Glomerular visceral epithelial cell (primary cell): Measurements from ENCODE around the gene HOXA3.

Experiments used
- DNase-seq: peaks from one replicate; pipeline ENCODE4 v3.0.0-alpha.2; 2016; ENCODE audit errors: extremely low spot score

Gene HOXA3

DNA sequence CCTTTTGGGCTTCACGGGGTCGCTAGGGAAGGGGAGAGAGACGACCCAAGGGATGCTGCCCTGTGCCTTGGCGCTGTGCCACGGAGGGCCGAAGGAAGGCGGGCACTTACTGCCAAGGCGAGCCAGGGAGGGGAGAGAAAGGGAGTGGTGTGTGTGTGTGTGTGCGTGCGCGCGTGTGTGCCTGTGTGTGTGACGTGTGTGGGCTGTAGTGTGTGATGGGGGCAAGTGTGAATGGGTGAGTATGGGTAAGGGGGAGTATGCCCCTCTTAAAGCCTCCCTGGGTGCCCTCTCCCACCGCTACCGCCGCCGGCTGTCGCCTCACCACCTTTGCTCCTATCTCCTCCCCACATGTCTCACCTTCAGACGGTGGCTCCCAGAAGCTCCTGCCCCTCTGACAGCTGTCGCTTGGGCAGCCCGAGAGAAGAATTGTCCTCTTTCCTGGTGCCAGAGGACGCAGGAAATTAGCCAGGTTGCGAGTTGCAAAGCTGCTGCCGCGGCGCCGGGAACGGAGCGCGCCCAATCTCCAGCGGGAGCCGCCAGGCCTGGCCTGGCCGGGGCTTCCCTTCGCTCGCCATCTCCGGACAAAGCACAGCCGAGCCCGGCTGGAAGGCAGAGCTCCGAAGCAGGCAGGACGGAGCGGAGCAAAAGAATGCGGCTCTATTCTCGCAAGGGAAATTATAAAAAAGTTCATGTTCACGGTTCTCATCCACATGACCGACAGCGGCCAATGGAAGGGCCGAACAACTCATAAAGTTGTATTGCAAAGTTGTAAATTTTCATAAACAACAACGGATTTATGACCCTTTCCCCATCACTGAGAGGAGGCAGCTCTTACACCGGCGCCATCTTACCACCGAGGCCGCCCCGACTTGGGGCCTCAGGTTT lies at the start of gene HOXA3:
TSS of gene HOXA3 (minus strand) at position 653 of the 885 bp plus-strand sequence. CDS start 41,943 bp downstream, outside the sequence.
- DNase-seq, result peak; percentile 52

DNA sequence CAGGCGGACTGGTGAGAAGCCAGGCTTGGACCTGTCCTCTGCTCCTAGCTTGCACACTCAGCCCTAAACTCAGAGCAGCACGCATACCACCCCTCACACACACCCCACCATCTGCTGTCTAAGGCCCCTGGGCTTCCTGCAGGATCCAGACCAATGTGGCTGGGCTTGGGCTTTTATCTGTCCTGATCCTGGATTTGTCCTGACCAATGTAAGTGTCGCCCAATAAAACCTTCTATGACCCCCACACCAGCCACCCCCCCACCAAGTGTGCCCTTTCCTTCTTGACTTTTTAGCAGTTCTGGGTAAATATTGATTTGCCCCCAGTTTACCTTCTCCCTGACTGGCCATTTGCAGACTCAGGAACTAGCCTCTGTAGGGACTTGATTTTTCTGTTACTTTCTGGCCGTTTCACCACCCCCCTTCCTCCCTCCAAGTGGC lies 49.2 kb upstream of the HOXA3 start:
- DNase-seq, result no peak

DNA sequence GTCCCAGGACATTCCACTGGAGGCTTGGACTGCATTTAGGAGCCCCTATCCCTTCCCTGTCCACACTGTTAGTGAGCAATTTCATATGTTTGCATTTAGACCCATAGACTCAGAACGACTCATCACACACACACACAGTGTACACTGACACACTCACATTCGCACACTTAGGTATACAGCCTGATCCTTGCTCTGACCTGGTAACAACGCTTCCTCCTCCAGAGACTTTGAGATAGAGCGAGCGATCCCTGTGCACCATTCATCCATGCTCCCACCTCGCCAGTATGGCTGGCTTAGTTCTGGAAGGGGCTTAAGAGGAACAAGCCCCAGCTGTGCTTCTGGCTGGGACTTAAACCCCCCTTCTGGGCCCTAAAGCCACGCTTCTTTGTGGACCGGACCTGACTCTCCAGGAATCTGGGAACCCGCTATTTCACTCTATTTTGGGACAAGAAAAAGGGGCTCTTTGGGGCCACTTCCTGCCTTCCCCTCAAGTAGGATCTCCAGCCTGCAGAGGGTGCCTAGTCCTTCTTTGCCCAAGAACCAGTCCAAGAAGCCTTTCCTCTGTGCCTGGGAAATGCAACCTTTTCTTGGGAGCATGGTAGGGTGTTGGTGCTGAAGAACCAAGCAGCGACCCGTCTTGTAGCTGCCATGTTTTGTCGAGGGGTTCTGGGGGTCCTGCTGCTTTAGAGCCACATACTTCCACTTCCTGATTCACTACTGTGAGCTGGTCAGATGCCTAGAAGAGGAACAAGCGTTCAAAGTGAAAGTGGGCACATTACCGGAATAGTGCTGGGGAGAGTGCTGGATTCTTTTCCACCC lies 48.6 kb upstream of the HOXA3 start:
- DNase-seq, result no peak

DNA sequence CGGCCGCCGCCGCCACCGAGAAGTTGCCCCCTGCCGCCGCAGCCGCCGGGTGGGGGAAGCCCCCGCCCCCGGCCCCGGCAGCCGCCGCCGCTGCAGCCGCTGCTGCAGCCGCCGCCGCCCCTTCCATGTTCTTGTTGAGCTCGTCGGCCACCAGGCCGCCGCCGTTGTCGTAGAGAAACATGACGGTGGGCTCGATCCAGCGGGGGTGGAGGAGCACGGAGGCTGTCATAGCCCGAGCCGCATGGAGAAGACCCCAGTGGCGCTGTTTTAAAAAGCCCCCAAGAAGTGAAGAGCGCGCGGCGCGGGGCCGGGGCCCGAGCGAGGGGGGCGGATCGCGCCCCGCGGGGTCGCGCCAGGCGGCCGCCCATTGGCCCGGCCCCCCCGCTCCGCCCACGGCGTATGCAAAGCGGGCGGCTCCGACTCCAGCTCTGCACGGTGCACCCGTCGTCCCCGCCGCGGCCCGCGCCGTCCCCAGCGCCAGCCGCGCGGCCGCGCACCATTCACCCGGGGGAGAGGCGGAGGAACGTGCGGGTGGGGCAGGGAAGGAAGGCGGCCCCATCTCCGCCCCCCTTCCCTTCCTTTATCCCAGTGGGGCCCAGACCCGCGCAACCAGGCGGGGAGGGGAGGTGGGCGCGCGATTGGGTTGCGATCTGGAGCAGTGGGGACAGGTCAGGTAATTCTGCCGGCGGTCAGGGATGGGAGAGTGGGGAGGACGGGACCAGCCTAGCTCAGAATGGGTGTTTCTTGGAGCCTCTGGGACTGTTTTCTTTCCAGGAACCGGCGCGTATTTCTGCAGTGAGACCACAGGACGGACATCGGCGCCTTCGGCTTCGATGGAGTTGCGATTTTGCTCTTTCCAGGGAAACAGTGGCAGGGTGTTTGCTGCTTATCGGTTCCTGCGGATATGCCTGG lies 47.7 kb upstream of the HOXA3 start, which contains the start of gene HOXA13:
TSS of gene HOXA13 (minus strand) at position 243 of the 912 bp plus-strand sequence. CDS start at position 229, 14 bp downstream.
- peak; percentile 53 for DNase-seq

DNA sequence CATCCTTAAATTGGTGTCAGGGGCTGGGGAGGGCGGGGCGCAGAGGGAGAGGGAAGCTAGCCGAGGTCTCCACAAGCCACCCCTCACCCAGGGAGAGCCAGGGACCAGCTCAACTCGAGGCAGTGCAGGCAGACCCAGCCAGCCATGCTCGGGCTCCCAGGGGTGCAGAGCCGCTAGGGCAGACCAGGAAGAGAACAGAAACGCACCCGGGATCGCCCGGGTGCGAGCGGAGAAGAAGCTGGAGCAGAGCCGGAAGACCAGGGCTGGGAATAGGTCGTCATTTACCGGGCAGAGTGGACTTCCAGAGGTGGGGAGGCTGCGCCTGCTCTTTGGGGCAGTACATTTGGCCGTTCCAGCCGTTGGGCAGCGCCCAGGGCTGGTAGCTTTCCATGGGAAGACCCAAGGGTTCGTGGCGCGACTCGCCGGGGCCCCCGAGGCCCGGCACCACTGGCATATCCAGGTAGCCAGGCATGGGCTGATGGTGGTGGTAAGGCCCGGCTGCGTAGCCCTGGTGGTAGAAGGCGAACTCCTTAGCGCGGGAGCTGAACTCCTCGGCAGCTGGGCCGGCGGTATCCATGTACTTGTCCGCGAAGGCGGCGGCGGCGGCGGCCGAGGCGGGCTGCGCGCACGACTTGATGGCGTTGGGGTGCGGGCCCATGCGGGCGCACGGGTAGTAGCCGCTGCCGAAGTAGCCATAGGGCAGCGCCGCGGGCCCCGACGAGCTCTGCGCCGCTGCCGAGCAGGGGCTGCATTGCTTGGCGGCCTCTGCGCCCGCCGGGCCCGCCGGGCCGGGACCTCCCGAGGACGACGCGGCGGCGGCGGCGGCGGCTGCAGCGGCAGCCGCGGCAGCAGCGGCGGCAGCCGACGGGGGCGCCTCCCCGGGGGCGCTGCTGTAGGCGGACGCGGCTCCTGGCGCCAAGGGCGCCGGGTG lies 46.8 kb upstream of the HOXA3 start:
- DNase-seq, result peak; percentile 38

DNA sequence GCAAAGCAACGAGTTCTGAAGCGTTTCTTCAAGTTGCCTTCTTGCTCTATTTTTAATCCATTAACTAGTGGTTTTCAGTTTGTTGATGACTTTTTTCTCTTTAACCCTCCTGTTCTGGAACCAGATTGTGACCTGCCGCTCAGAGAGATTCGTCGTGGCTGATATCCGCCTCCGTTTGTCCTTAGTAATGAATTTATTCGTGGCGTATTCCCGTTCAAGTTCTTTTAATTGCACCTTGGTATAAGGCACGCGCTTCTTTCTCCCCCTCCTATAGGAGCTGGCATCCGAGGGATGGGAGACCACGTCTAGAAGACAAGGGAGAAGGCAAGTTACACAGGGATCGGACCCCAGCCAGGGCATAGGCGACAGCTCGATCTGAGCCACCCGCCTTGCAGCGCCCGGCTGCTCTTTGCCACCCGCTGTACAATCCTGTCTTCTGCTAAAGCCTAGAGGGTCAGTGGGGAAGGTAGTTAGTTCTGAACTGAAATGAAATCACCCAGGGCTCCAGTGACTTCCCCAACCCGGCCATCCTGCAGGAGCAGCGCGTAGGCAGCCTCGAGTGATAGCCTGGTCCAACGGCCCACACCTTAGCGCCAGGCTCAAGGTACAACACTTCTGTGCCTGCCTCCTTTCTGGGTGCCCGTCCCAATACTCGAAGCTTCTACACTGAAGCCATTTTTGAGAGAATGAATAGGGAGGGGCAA lies 45.9 kb upstream of the HOXA3 start:
- no peak for DNase-seq

DNA sequence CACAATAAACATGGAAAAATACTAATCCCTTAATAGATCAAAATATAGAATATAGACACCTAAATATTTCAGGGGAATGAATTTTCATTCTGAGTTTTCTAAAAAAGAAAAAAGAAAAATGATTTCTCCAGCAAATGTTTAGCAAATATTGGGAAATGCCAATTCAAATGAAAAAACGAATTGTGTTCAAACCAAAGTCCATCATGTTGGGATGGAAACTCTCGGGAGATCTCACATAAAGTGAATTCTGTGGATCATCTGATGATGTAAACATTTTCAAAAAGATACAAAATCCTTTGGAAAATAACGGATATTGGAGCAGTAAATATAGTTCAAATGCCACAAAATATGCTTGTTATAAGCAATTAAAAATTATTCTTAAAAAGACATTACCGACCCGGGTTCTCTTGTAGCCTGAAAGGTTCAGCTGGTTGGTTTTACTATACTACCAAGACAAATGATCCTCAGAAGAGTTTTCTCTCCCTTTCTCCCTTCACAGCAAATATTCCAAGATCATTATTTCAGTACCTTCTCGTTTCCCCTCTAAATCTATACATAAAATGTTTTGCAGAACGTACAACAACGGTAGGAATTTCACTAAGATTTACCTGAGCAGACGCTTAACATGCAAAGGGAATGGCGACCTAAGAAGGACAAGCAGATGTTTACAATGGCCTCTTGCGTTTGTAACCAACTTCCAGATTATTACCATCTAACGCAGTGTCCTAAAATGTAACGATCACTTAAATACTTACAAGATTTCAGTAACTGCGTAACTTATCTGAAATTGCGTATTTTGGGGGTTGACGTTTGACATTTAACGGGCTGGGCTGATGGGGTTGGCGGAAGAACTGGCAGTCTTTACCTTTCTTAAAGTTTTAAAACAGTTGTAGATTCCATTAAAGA lies 45.0 kb upstream of the HOXA3 start:
- no peak for DNase-seq

DNA sequence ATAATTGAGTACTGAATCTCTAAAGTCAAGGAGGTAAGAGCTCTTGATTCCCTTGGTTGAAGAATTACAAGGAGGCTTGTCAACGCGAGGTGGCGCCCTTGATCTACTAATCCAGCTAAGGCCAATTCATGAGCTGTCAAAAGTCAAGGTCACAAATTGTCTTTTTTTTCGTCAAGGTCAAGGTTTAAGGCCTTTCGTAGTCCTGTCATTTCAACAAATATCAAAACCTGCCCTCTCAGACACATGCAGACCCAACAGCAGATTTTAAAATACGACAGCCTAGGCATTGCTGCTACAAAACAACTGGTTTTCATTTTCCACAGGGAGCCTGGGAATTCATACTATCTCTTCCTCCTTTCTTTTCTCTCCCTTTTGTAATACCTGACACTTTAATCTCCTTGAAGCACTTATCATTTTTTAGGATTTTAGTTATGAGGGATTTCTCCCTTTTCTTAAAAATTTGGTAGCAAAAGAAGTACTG lies 43.9 kb upstream of the HOXA3 start:
- peak; percentile 60 for DNase-seq

DNA sequence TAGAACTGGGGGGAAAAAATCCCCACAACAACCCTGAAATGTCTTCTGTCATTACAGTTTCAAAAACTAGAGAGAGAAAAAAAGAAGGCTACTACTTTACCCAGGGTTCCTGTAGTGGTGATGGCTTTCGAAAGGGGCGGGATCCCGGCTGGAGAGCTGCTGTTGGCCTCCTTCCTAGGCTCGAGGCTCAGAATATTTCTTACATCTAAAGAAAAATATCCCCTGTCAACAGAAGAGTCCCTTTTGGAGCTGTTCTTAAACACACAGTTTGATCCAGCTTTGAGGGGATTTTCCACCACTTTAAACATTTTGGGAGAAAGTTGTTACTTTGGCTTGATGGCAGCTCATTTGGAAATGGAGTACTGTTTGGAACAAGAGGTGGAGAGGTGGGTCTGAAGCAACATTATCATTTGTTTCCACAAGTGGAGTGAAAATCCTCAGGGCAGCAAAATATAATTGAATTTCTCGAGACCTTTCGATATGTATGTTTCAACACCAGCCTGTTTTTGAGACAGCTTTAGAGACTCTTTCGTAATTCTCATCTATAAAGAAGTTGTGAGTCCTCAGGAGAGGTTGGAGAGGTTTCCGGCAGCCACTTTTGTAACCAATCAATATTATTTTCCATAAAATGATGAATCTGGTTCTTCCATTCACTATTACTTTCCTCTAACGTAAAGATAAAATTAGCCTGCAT lies 42.5 kb upstream of the HOXA3 start:
- no peak for DNase-seq

DNA sequence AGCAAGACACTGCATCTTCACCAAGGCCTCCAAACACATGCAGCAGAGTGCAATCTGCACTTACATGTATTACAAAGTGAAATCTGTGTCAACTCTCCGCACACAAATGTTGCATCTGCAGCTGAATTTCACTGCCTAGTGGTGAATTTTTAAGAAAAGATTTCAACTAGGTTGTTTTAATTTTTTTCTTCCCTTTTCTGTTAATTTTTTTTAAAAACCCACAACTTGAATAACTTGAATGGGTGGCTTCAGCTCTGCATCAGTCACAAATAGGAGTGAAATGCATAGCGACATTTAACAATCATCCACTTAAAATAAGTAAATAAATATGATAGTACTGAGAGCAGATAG lies 41.6 kb upstream of the HOXA3 start:
- DNase-seq, result no peak

DNA sequence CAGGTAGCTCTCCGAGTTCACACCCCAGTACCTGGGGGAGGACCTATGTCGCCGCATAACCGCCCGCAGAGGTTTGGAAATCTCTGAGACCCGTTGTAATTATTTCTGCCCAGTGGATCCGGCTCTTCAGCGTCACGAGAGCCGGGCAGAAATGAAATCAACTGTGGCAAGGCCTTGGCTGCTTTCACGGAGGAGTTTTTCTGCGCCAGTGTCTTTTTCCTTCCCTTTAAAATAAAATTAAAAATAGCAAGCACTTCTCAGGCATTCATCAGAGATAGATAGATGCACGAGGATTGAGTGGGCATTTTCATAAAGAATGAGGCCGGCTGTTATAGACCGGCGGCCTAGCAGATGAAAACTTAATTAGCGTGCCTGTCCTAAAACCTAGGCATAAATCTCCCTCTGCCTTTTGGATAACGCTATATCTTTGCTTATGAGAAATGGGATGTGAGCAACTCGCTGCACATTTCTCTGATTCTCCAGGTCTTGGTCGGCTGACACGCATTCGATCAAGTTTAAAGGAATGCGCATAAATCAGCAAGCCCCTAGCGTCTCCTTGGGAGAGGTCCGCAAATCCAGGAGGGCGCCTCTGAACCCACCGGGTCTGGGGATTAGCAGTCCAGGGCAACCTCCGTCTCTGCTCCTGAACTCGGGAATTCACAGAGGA lies 41.1 kb upstream of the HOXA3 start:
- DNase-seq, result no peak

DNA sequence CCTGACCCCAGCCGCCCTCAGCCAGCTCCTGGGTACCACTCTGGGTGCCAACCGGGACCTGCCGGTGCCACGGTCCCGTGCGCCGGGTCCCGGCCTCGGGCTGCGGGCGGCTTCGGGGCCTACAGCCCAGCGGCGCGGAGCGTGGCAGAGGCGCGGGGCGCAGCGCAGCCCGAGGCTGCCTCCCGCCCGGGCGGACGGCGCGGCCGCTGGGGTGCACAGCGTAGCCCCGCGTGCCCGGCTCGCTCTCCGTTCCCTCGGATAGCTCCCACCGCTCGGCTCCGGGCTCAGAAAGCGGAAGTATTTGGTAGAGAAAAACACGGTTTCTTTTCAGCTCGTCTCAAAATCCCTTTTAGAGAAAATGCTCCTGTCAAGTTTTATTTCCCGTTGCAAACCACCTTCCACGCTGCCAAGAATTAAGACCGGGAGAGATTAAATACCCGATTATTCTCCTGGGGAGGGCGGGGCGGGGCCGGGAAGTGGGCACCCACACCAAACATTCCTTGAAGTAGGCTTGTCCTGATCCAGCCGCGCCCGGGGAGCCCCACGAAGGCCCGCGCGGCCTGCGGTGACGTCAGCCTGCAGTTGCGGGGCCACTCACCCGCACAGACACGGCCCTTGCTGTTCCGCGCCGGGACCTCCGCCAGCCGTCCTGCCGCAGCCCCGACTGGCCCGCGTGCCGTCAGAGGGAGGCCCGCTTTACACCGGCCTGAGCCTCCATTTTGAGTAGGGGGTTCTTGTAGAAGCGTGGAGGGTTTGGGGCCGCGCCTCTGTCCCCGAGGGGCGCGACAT lies 40.4 kb upstream of the HOXA3 start:
- DNase-seq, result no peak

DNA sequence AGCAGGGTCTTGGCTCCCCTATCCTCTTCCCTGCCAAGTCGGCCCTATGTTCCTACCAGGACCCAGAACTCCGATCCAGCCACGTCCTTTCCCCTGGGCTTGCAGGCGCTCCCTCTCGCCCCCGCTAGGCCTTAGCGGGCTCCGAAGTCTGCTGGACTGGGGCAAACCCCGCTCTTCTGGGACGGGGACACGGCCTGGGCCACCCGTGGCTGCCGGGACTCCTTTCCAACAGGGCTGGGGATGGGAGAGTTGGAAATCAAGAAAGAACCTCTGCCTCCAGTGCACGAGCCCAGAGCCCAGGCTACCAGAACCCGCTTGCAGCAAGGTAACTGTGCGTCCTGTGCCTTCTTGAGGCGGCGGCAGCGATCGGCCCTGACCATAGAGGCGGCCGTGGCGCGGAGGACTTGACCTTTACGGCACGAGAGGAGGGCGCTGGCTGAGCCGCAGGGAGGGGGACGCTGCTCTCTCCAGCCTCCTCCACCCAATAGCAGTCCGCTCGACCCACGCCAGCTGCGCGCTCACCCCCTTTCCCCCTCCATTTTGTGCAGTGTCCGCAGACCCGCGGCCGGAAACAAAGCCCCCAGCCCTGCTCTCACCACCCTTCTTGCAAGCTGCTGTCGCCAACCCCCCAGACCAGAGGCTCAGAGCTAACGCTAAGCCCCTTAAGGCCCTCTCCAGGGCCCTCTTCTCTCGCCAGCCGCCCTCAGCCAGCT lies 39.6 kb upstream of the HOXA3 start:
- DNase-seq, result no peak

DNA sequence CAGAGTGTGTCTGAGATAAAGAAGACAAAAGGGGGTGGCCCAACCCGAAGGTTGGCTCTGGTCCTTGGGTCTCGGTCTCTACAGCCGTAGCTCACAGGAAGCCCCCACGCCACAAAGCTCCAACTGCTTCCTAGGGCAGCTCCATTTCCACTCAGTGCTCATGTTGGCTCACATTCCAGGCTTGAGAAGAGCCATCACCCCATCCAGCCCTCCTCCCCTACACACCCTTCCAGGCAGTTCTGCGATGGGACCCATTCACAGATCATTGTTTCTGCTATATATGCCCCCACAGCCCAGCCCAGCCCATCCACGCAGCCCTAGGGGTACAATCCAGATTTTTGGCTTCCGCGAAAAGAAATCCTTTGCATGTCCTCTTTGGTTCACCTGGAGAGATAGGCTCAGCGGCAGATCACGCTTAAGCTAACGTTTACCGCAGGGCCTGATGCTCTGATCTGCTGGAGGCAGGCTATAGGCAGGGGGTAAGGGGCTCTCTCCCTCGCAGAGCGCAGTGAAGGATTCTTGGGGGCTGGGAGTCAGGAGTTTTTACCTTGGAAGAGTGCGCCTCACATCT lies 38.9 kb upstream of the HOXA3 start:
- DNase-seq, result no peak

DNA sequence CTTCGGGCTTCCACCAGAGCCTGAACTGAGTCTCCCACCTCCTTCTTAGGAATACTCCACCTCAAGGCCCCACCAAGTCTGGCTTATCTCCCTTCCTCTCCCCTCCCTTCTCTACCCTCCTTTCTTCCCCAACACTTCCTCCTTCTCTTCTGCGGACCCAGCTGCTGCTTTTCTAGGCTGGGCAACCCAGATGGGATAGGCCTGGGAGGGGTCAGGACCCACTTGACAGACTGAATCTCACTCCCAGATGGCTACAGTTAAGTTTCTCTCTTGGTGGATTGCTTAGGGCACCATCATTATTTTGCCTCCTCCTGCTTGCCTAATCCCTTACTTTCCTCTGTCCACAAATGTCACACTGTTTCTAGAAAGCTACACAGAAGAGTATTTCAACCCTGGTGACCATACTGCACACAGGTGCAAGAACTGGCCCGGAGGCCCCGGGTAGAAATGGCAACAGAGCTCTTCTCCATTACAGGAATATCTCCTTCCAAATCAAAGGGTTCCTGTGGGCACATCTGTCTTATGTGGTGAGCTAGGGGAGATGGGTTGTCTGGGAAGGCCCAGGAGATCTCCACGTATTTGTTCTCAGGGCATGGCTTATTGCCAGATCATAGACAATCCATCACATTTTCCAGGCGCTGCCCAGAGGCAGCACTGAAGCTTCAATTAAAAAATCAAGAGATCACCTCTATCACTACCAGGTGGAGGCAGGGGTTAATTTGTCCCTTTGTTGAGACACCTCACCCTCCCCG lies 37.8 kb upstream of the HOXA3 start:
- no peak for DNase-seq
